Mammary epithelial cell (primary cell): ENCODE data around the gene ZNF804B.

Experiments used
- EZH2 ChIP-seq: IDR thresholded peaks from 2 replicates; pipeline ENCODE4 v1.6.1; 2012; ENCODE audit warnings: low read length, inconsistent platforms, borderline replicate concordance
- TF ChIP-seq, protein P1 (sequence below), 2 donors: IDR thresholded peaks in 1 of 2; conservative IDR thresholded peaks in 1 of 2; 2 replicates each; pipeline ENCODE4 v1.5.1; 2011 to 2012; ENCODE audit warnings: inconsistent platforms in 2 of 2, low read length in 2 of 2, mild to moderate bottlenecking in 2 of 2, control low read depth in 1 of 2, low read depth in 1 of 2; ENCODE audit not compliant: insufficient read depth in 1 of 2; ENCODE audit errors: extremely low read depth in 1 of 2

DNA sequence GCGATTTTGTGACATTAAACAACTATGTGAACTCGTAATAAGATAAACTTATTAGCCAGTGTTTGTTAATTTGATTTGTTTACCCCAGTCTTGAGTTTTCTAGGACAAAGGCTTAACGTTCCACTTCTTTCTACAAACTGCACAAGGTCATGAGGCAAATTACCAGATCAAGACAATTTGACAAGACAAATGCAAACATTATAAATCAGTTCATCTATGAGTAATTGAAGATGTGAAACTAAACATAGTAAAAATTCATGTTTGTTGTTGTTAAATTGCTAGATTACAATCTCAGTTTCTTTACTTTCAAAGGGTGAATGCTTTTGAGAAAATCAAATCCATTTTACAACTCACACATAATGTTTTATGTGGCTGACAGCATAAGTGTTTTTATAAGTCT lies 13.4 kb upstream of the ZNF804B start:
- TF ChIP-seq, protein P1, sequence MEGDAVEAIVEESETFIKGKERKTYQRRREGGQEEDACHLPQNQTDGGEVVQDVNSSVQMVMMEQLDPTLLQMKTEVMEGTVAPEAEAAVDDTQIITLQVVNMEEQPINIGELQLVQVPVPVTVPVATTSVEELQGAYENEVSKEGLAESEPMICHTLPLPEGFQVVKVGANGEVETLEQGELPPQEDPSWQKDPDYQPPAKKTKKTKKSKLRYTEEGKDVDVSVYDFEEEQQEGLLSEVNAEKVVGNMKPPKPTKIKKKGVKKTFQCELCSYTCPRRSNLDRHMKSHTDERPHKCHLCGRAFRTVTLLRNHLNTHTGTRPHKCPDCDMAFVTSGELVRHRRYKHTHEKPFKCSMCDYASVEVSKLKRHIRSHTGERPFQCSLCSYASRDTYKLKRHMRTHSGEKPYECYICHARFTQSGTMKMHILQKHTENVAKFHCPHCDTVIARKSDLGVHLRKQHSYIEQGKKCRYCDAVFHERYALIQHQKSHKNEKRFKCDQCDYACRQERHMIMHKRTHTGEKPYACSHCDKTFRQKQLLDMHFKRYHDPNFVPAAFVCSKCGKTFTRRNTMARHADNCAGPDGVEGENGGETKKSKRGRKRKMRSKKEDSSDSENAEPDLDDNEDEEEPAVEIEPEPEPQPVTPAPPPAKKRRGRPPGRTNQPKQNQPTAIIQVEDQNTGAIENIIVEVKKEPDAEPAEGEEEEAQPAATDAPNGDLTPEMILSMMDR (conservative IDR thresholded peaks at IDR 0.05 in 1 of 2, IDR thresholded peaks at IDR 0.05 in 1 of 2; ENCODE audit: extremely low read depth in 1 of 2, insufficient read depth in 1 of 2, low read depth in 1 of 2, low read length in 2 of 2) = no peak
- no peak for TF ChIP-seq EZH2
